Measurements from ENCODE around the gene ABAT.

Gene ABAT

DNA sequence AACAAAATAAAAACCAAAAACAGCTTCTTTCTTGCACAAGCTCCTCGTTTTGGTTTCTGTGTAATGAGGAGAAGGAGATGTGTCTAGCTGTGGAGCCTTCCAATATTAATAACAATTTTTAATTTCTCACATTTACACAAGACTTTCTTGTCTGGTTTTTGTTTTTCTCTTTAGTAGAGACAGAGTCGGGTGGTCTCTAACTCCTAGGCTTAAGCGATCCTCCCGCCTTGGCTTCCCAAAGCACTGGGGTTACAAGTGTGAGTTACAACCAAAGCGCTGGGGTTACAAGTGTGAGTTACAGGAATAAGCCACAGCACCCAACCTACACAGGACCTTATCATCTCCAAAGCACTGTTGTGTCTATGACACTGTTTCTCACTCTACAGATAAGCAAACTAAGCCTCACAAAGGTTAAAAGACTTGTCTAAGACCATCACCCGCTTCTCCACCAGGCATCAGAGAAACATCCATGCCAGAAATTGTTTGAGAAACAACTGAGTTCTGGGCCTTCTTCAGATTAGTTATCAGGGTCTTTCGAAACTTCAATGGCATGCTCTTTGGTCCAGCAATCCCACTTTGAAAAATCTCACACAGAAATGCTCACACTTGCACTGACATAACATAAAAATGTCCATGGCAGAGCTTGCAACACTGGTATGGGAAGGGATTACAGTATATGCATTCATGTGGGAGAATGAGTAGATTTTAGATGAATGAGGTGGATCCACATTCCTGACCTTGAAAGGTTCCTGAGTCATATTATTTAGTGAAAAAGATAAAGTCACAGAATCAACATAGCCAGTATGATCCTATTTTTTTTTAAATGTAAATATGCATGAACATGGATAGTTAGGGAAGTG, 3.9 kb downstream of the ABAT start:
- TF ChIP-seq CTCF (IDR thresholded peaks at IDR 0.05; ENCODE audit: low read depth, low read length) = no peak
- H3K4me3 ChIP-seq (replicated peaks in 1 of 2; ENCODE audit: low read depth in 2 of 2, low read length in 2 of 2) = no peak overlapping the region
- peak; percentile 40 to 74 for DNase-seq (ENCODE audit: low read depth in 2 of 2)

- DNase-seq (ENCODE audit: low read depth in 2 of 2) = no peak
- no peak for TF ChIP-seq CTCF (IDR thresholded peaks at IDR 0.05; ENCODE audit: low read depth, low read length)
- H3K4me3 ChIP-seq (replicated peaks in 1 of 2; ENCODE audit: low read depth in 2 of 2, low read length in 2 of 2) = no peak overlapping the region
Observed at GRCh38 chr16:8679151-8679550, 4.7 kb downstream of the ABAT start.

DNA sequence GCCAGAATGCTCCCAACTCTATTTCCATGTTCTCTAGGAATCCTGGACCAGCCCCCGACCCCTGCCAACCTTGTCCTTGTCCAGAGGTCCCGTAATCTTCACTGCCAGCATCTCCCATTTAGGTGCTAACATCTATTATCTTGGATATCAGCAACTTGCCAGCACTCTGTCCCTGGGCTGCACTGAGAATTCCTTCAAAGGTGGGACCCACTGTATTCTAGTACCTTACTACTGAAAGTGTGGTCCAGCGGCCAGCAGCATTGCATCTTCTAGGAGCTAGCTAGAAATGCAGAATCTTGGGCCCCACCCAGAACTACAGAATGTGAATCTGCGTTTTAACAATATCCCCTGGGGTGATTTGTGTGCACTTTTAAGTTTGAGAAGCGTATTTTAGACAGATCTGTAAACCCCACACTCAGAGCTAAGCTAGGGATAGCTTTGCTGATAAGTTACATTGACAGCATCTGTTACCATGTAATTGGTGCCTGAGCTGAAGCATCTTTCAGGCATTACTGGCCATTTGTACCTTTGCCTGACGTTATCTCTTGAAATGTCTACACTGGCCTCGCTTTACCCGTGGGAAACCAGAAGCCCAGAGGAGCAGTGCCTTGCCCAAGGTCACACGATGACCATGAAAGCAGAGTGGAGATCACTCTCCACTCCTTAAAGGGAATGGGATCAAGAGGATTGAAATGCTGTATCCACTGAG, 8.3 kb downstream of the ABAT start:
- no peak for DNase-seq (ENCODE audit: low read depth in 2 of 2)
- TF ChIP-seq CTCF (IDR thresholded peaks at IDR 0.05; ENCODE audit: low read depth, low read length) = no peak
- no peak overlapping the region for H3K4me3 ChIP-seq (replicated peaks in 1 of 2; ENCODE audit: low read depth in 2 of 2, low read length in 2 of 2)

DNA sequence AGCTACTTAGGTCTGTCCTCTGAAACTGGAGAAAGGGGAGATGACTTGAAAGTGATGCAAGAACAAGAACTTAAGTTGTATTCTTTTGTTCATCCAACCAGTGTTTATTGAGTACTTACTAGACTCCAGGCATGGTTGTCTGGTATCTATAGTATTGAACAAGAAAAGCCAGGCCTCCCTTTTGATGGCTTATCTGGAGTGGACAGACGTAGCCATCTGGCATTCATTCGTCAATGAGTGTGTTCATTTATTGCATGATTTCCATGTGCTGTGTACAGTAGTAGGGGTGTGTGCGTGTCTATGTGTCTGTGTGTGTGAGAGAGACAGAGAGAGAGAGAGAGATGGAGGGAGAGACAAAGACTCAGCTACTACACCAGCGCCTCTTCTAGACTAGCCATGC, 9.2 kb downstream of the ABAT start:
- DNase-seq (ENCODE audit: low read depth in 2 of 2) = no peak
- no peak overlapping the region for H3K4me3 ChIP-seq (replicated peaks in 1 of 2; ENCODE audit: low read depth in 2 of 2, low read length in 2 of 2)
- TF ChIP-seq CTCF (IDR thresholded peaks at IDR 0.05; ENCODE audit: low read depth, low read length) = no peak

DNA sequence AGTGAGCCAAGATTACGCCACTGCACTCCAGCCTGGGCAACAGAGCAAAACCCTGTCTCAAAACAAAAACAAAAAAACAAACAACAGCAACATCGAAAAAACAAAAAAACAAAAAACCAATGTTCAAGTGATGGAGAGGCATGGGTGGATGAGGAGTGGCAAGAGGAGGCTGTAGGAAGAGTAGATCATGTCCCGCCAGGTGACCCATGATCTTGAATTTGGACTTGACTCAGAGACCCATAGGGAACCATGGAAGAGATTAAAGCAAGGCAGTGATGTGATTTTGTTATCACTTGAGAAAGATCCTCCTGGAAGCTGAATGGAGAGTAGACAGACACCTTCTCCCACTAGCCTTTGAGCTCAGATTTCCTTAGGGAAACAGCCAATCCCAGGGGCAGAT, 11.2 kb downstream of the ABAT start:
- DNase-seq (ENCODE audit: low read depth in 2 of 2) = no peak
- no peak for TF ChIP-seq CTCF (IDR thresholded peaks at IDR 0.05; ENCODE audit: low read depth, low read length)

GRCh38 chr16:8686031-8686621, 11.7 kb downstream of the ABAT start:
- no peak overlapping the region for H3K4me3 ChIP-seq (replicated peaks in 1 of 2; ENCODE audit: low read depth in 2 of 2, low read length in 2 of 2)
- no peak for DNase-seq (ENCODE audit: low read depth in 2 of 2)
- TF ChIP-seq CTCF (IDR thresholded peaks at IDR 0.05; ENCODE audit: low read depth, low read length) = no peak

More for the DNA sequence above, 11.2 kb downstream of the ABAT start:
- no peak overlapping the region for H3K4me3 ChIP-seq (replicated peaks in 1 of 2; ENCODE audit: low read depth in 2 of 2, low read length in 2 of 2)

All from cardiac fibroblast (primary cell).